ENCODE measurements around the gene NBPF15. TPM values are rescaled to one million over a fixed set of nuclear protein-coding genes. Genes with fewer than 3 reads are reported as not detected.

NBPF15 gene
- total RNA-seq, 1 donor from 2014 or later: 31.3 TPM

Other genes starting within 250 kb of the NBPF15 start
- gene PPIAL4E, start 88.0 kb downstream of the NBPF15 start, total RNA-seq: not detected
- not detected for gene PPIAL4F, start 131.2 kb upstream of the NBPF15 start, total RNA-seq

All from mesenteric fat pad (tissue), 1 donor.